ENCODE data around the gene ACAT1.
"Not testable (repeated sequence)": the region's sequence is repeated elsewhere in the genome, so short reads cannot be mapped to it uniquely, and the experiment has no call there.

Gene ACAT1

GRCh38 chr11:108144615-108145014 is 23.2 kb downstream of the ACAT1 start:
- H3K4me3 ChIP-seq (ENCODE audit: low read length) = no peak overlapping the region
- TF ChIP-seq, protein P1, sequence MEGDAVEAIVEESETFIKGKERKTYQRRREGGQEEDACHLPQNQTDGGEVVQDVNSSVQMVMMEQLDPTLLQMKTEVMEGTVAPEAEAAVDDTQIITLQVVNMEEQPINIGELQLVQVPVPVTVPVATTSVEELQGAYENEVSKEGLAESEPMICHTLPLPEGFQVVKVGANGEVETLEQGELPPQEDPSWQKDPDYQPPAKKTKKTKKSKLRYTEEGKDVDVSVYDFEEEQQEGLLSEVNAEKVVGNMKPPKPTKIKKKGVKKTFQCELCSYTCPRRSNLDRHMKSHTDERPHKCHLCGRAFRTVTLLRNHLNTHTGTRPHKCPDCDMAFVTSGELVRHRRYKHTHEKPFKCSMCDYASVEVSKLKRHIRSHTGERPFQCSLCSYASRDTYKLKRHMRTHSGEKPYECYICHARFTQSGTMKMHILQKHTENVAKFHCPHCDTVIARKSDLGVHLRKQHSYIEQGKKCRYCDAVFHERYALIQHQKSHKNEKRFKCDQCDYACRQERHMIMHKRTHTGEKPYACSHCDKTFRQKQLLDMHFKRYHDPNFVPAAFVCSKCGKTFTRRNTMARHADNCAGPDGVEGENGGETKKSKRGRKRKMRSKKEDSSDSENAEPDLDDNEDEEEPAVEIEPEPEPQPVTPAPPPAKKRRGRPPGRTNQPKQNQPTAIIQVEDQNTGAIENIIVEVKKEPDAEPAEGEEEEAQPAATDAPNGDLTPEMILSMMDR (IDR thresholded peaks at IDR 0.05; ENCODE audit: insufficient read depth, low read depth, low read length, missing control alignments) = no peak
- DNase-seq (ENCODE audit: low read depth) = no peak

- no peak for DNase-seq (ENCODE audit: low read depth)
- TF ChIP-seq, protein P1 (IDR thresholded peaks at IDR 0.05; ENCODE audit: insufficient read depth, low read depth, low read length, missing control alignments) = no peak
- H3K4me3 ChIP-seq (ENCODE audit: low read length) = no peak overlapping the region
Measured at GRCh38 chr11:108147150-108147549, 25.8 kb downstream of the ACAT1 start.

GRCh38 chr11:108148556-108148955 is 27.2 kb downstream of the ACAT1 start:
- no peak overlapping the region for H3K4me3 ChIP-seq (ENCODE audit: low read length)
- TF ChIP-seq, protein P1 (IDR thresholded peaks at IDR 0.05; ENCODE audit: insufficient read depth, low read depth, low read length, missing control alignments) = no peak
- no peak for DNase-seq (ENCODE audit: low read depth)

- no peak for DNase-seq (ENCODE audit: low read depth)
- H3K4me3 ChIP-seq (ENCODE audit: low read length) = no peak overlapping the region
- TF ChIP-seq, protein P1 (IDR thresholded peaks at IDR 0.05; ENCODE audit: insufficient read depth, low read depth, low read length, missing control alignments) = no peak
Measured at GRCh38 chr11:108154591-108154990, 33.2 kb downstream of the ACAT1 start.

DNA sequence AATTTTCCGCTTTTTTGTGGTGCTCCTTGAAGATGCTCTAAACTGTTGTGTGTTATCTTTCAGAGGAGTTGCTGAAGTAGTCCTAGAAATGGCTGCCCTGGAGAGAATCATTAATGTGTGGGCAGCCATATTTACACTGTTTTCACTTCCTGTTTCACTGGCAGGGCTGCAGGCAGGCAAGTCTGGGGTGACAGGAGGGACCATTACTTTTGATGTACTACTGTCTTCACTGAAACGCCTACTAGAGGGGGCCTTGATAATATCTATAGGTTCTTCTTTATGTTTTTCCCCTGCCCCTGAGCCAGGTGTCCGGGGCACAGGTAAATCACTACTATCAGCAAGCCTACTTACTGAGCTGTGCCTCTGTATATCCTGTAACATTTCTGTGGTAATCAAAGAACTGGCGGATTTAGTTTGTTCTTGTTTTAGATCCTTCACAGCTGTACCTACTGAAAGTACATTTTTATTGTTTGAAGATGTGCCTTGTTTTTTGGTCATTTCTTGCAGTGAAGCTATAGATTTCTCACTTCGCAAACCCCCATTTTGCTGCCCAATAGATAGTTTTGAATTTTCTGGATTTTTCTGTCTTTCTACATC is 39.7 kb downstream of the ACAT1 start:
- TF ChIP-seq, protein P1 (IDR thresholded peaks at IDR 0.05; ENCODE audit: insufficient read depth, low read depth, low read length, missing control alignments) = no peak
- DNase-seq (ENCODE audit: low read depth) = no peak

GRCh38 chr11:108162878-108163277 is 41.5 kb downstream of the ACAT1 start:
- not testable (repeated sequence) for DNase-seq (ENCODE audit: low read depth); H3K4me3 ChIP-seq (ENCODE audit: low read length)

More for the DNA sequence above, 39.7 kb downstream of the ACAT1 start:
- no peak overlapping the region for H3K4me3 ChIP-seq (ENCODE audit: low read length)

DNA sequence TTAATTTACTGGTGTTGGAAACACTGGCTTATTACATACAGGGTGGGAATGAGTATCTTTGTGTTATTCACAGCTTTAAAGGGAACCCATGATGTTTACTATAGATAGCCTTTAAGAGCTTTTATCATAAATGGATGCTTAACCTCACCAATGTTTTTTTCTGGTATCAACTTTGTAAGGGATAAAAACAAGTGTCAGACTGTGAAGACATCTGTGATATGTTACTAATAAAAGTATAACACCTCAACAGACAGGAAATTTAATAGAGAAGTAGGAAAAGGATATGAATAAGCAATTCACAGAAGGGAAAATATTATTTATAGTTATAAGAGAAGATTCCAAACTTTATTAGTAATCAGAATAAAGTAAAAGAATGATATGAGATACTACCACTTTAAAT is 46.3 kb downstream of the ACAT1 start:
- TF ChIP-seq, protein P1 (IDR thresholded peaks at IDR 0.05; ENCODE audit: insufficient read depth, low read depth, low read length, missing control alignments) = no peak
- H3K4me3 ChIP-seq (ENCODE audit: low read length) = no peak overlapping the region
- no peak for DNase-seq (ENCODE audit: low read depth)

All from epithelial cell of esophagus (primary cell).